IMR-90 (cell line): ENCODE measurements around the gene NOD2. TPM values are rescaled to one million over a fixed set of nuclear protein-coding genes. Genes with fewer than 3 reads are reported as not detected.

ENCODE experiments used
- ATAC-seq: fragments of 200-7000 bp; cut with Tn5 transposase; 2 replicates; pipeline ENCODE4 v1.9.1; 2020; ENCODE audit warnings: low read depth, mild to moderate bottlenecking, moderate library complexity
- BruUV-seq: library from RNA; stranded (reverse); fragments of 400-500 nt; replicated peaks from 2 replicates; lab custom pipeline; 2021; lab: Mats Ljungman, UMichigan
- CTCF ChIA-PET: fragments of 300-600 bp; formaldehyde crosslinking; extraction: SDS; loops from one replicate; lab custom pipeline; 2021; ENCODE audit warnings: antibody characterized with exemption; lab: Yijun Ruan, JAX
- POLR2A ChIA-PET: fragments of 300-600 bp; sonication (Branson Sonifier 250); formaldehyde crosslinking; loops from one replicate; lab custom pipeline; 2022; ENCODE audit warnings: antibody characterized with exemption; ENCODE audit not compliant: unreplicated experiment; lab: Charles Lee
- DNase-seq: peaks from one replicate; pipeline ENCODE4 v3.0.0; 2013
- H2AFZ ChIP-seq: replicated peaks from 2 replicates; pipeline ENCODE3; 2013; ENCODE audit warnings: low read length, mild to moderate bottlenecking; ENCODE audit not compliant: poor library complexity
- H2AK5ac ChIP-seq: 2 replicates; pipeline ENCODE4 v1.6.1; 2013; ENCODE audit warnings: low read depth, low read length, inconsistent platforms
- H2AK9ac ChIP-seq: replicated peaks from 2 replicates; pipeline ENCODE3; 2013; ENCODE audit warnings: mild to moderate bottlenecking, low read depth, low read length, moderate library complexity; ENCODE audit not compliant: poor library complexity
- H2BK120ac ChIP-seq: 2 replicates; pipeline ENCODE4 v1.6.1; 2013; ENCODE audit warnings: low read depth, low read length, inconsistent platforms
- H2BK15ac ChIP-seq: 3 replicates; pipeline ENCODE4 v1.6.1; 2013; ENCODE audit warnings: low read depth, low read length, inconsistent platforms
- H2BK20ac ChIP-seq: 2 replicates; pipeline ENCODE4 v1.6.1; 2013; ENCODE audit warnings: low read depth, mild to moderate bottlenecking, inconsistent platforms, low read length, moderate library complexity
- H2BK5ac ChIP-seq: 2 replicates; pipeline ENCODE4 v1.6.1; 2013; ENCODE audit warnings: mild to moderate bottlenecking, low read depth, low read length, inconsistent platforms; ENCODE audit not compliant: poor library complexity, severe bottlenecking
- H3K14ac ChIP-seq: replicated peaks from 2 replicates; pipeline ENCODE4 v1.6.1; 2013; ENCODE audit warnings: low read depth, low read length, inconsistent platforms
- H3K18ac ChIP-seq: 2 replicates; pipeline ENCODE4 v1.6.1; 2013; ENCODE audit warnings: low read depth, low read length, control low read depth
- H3K23ac ChIP-seq: 2 replicates; pipeline ENCODE4 v1.6.1; 2013; ENCODE audit warnings: low read depth, low read length, inconsistent platforms
- H3K27ac ChIP-seq: 2 replicates; pipeline ENCODE4 v1.5.1; 2013; ENCODE audit warnings: mild to moderate bottlenecking, control low read depth, low read length; ENCODE audit not compliant: insufficient read depth
- H3K27me3 ChIP-seq: 2 replicates; pipeline ENCODE4 v1.6.1; 2013; ENCODE audit warnings: low read length; ENCODE audit not compliant: control insufficient read depth, insufficient read depth
- H3K36me3 ChIP-seq: 2 replicates; pipeline ENCODE4 v1.6.1; 2013; ENCODE audit warnings: low read length, mixed read lengths; ENCODE audit not compliant: control insufficient read depth, insufficient read depth
- H3K4ac ChIP-seq: 2 replicates; pipeline ENCODE4 v1.6.1; 2013; ENCODE audit warnings: low read depth, low read length, inconsistent platforms
- H3K4me1 ChIP-seq: 2 replicates; pipeline ENCODE4 v1.6.1; 2013; ENCODE audit warnings: low read length, mixed read lengths; ENCODE audit not compliant: control insufficient read depth, insufficient read depth
- H3K4me2 ChIP-seq: 2 replicates; pipeline ENCODE4 v1.6.1; 2013; ENCODE audit warnings: low read depth, mild to moderate bottlenecking, control low read depth, low read length, moderate library complexity
- H3K4me3 ChIP-seq: 2 replicates; pipeline ENCODE4 v1.5.1; 2013; ENCODE audit warnings: low read depth, mild to moderate bottlenecking, control low read depth, low read length, moderate library complexity; ENCODE audit not compliant: insufficient read depth
- H3K56ac ChIP-seq: 2 replicates; pipeline ENCODE4 v1.6.1; 2013; ENCODE audit warnings: low read length, inconsistent platforms; ENCODE audit not compliant: insufficient read depth; ENCODE audit errors: extremely low read depth
- H3K79me1 ChIP-seq, 2 experiments: 2 replicates each; pipeline ENCODE4 v1.6.1; 2013; ENCODE audit warnings: low read length in 2 of 2, inconsistent platforms in 1 of 2, low read depth in 1 of 2
- H3K9ac ChIP-seq: 2 replicates; pipeline ENCODE4 v1.6.1; 2013; ENCODE audit warnings: low read depth, low read length, control low read depth
- H3K9me1 ChIP-seq: 2 replicates; pipeline ENCODE4 v1.6.1; 2013; ENCODE audit warnings: low read length, inconsistent platforms; ENCODE audit not compliant: insufficient read depth
- H3K9me3 ChIP-seq: 2 replicates; pipeline ENCODE4 v1.6.1; 2013; ENCODE audit warnings: low read length; ENCODE audit not compliant: control insufficient read depth, insufficient read depth
- H4K20me1 ChIP-seq: 2 replicates; pipeline ENCODE4 v1.6.1; 2013; ENCODE audit warnings: low read length, inconsistent platforms; ENCODE audit not compliant: insufficient read depth
- H4K5ac ChIP-seq: 2 replicates; pipeline ENCODE4 v1.6.1; 2013; ENCODE audit warnings: mild to moderate bottlenecking, low read depth, low read length, control low read depth
- H4K8ac ChIP-seq, 2 experiments: 2 replicates each; pipeline ENCODE4 v1.6.1; 2013; ENCODE audit warnings: low read depth in 2 of 2, low read length in 2 of 2, control low read depth in 1 of 2, inconsistent platforms in 1 of 2
- H4K91ac ChIP-seq: 2 replicates; pipeline ENCODE4 v1.6.1; 2013; ENCODE audit warnings: low read depth, low read length, inconsistent platforms; ENCODE audit not compliant: insufficient read depth
- FOS ChIP-seq: fragments of 150-350 bp; IDR thresholded peaks from 2 replicates; pipeline ENCODE4 v1.6.1; 2016; ENCODE audit warnings: low read depth, low read length
- MAZ ChIP-seq: IDR thresholded peaks from 2 replicates; pipeline ENCODE4 v1.6.1; 2012; ENCODE audit warnings: low read depth, mild to moderate bottlenecking, low read length, improper control_type of control experiment, moderate library complexity, borderline replicate concordance
- RAD21 ChIP-seq: IDR thresholded peaks from 2 replicates; pipeline ENCODE4 v1.6.1; 2012; ENCODE audit warnings: low read length, improper control_type of control experiment
- RFX5 ChIP-seq: IDR thresholded peaks from 2 replicates; pipeline ENCODE4 v1.8.0; 2012; ENCODE audit warnings: low read depth, mild to moderate bottlenecking, low read length, moderate library complexity
- SMC3 ChIP-seq: fragments of 150-350 bp; IDR thresholded peaks from 2 replicates; pipeline ENCODE4 v1.6.1; 2016; ENCODE audit warnings: low read depth, mild to moderate bottlenecking, antibody characterized with exemption, low read length, moderate library complexity
- WGBS, 2 experiments: methylation state at CpG; one replicate each; pipeline versions ENCODE4 v1.1.5 to v1.1.7; 2013; ENCODE audit warnings: missing lambda C conversion rate in 2 of 2; ENCODE audit not compliant: insufficient read length in 1 of 2; ENCODE audit errors: extremely low coverage in 2 of 2; 5-methylcytosine and 5-hydroxymethylcytosine counted together
- dilution Hi-C: fragments of 300-500 bp; cut with HindIII; formaldehyde crosslinking; loops from one replicate; pipeline ENCODE4 v1.14.3; 2018; ENCODE audit warnings: low sequenced_read_pairs; ENCODE audit not compliant: unreplicated experiment
- in situ Hi-C: fragments of 300-500 bp; cut with MboI; formaldehyde crosslinking; loops from 3 replicates; pipeline ENCODE4 v1.14.3; 2019; ENCODE audit warnings: low sequenced_read_pairs, inconsistent platforms, mixed read lengths
- intact Hi-C: fragments of 100-400 bp; cut with micrococcal nuclease; formaldehyde crosslinking; loops from 2 replicates; pipeline ENCODE4 v1.10.0; 2022
- polyA plus RNA-seq, 3 experiments: library from polyadenylated mRNA; depleted of rRNA; stranded (reverse); fragments of >200 nt; gene quantifications; 2 replicates each; pipeline ENCODE4 v1.2.3, GENCODE V29; 2012; ENCODE audit warnings: low replicate concordance in 1 of 3
- total RNA-seq: library from RNA; depleted of rRNA; stranded (reverse); fragments of >200 nt; gene quantifications from 2 replicates; pipeline ENCODE4 v1.2.3, GENCODE V29; 2012
- TF ChIP-seq, protein P1 (sequence below): conservative IDR thresholded peaks from 2 replicates; pipeline ENCODE4 v1.5.1; 2012; ENCODE audit warnings: mild to moderate bottlenecking, low read depth, low read length, improper control_type of control experiment

Gene NOD2
- total and polyA plus RNA-seq, 2 of the 4 experiments (the other 2 are of a cell fraction), result not detected

DNA sequence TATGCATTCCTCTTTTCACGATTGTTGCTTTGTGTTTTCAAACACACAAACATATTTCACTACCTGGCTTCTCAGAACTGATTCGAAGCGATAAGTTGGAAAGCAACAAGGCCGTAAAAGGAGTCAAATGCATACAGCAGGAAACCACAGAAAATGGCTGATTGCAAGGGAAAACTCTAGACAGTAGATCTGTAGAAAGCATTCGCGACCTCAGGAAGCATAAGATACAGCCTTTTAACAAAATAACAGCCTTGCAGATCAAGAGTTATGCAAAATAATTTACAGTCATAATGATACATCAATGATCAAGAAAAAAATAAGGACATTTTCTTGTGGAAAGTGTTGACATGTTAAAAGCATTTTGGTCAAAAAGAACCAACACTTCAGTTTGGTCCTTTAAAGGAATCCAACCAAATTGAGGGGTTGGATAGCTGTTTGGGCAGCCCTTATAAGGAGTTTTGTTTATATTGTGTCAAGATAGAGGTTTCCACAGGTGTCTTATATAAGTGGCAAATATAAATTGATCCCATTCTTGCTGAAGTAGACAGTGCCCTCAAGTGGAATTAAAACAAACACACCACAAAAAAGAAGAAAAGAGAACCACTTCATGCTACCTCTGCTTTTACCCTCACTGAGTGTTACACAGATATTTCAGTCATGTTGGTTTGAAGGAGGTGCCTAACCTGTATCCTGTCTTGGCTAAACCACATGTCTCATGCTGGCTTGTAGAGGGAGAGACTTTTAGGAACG is 54.0 kb downstream of the NOD2 start:
- Histone ChIP-seq H2BK5ac (no peak overlapping the region), H3K4me3 (no peak overlapping the region), H2AK9ac (no peak overlapping the region), H3K27ac (no peak overlapping the region), H4K8ac (no peak overlapping the region), H3K4ac (no peak overlapping the region), H3K9me1 (no peaks in the 10 kb centered on the region), H3K56ac (no peak overlapping the region), H2AK5ac (no peak overlapping the region), H3K4me2 (no peak overlapping the region), H4K91ac (no peak overlapping the region), H3K36me3 (peaks cover 10% of the 10 kb centered on the region), H3K4me1 (peaks cover 7% of the 10 kb centered on the region), H3K9me3 (no peaks in the 10 kb centered on the region), H3K23ac (no peak overlapping the region), H3K9ac (no peak overlapping the region), H2BK20ac (no peak overlapping the region), H4K20me1 (no peaks in the 10 kb centered on the region), H3K27me3 (no peaks in the 10 kb centered on the region), H2BK15ac (no peak overlapping the region), H2BK120ac (no peak overlapping the region), H3K79me1 (peaks cover 18 to 21% of the 10 kb centered on the region in 2 experiments; a peak in 3 of 4 replicates), H2AFZ (no peak overlapping the region), H3K14ac (no peak overlapping the region), H3K18ac (no peak overlapping the region), H4K5ac (no peak overlapping the region)
- no TSS peak for BruUV-seq
- CTCF ChIA-PET, result no interaction called here
- no CpG with 5 or more reads among the region's 7 CpGs for WGBS, 2 experiments
- in situ Hi-C loops (no loop called here), dilution Hi-C loops (no loop called here), intact Hi-C loops (loop anchor here (5.0 to 10.0 kb wide), 4 partner anchors 40 to 593 kb away; partner anchors contain the start of gene TENT4B)
- no peak for TF ChIP-seq SMC3
- TF ChIP-seq MAZ, result no peak
- no peak for TF ChIP-seq RFX5
- TF ChIP-seq, protein P1, sequence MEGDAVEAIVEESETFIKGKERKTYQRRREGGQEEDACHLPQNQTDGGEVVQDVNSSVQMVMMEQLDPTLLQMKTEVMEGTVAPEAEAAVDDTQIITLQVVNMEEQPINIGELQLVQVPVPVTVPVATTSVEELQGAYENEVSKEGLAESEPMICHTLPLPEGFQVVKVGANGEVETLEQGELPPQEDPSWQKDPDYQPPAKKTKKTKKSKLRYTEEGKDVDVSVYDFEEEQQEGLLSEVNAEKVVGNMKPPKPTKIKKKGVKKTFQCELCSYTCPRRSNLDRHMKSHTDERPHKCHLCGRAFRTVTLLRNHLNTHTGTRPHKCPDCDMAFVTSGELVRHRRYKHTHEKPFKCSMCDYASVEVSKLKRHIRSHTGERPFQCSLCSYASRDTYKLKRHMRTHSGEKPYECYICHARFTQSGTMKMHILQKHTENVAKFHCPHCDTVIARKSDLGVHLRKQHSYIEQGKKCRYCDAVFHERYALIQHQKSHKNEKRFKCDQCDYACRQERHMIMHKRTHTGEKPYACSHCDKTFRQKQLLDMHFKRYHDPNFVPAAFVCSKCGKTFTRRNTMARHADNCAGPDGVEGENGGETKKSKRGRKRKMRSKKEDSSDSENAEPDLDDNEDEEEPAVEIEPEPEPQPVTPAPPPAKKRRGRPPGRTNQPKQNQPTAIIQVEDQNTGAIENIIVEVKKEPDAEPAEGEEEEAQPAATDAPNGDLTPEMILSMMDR, result peak; percentile 18; the same call in 1 of the 2 replicates
- TF ChIP-seq RAD21, result no peak; the same call in 1 of the 2 replicates
- TF ChIP-seq FOS, result no peak
- POLR2A ChIA-PET, result no interaction called here
- DNase-seq (no peak), ATAC-seq (no peak)
